GM18951 (cell line): ENCODE data around the gene MYO1C.
"Not testable (repeated sequence)": the region's sequence is repeated elsewhere in the genome, so short reads cannot be mapped to it uniquely, and the experiment has no call there.

ENCODE experiments used
- POLR2A ChIP-seq: IDR thresholded peaks from 4 replicates; pipeline ENCODE4 v1.6.1; 2011; ENCODE audit warnings: mild to moderate bottlenecking; ENCODE audit not compliant: insufficient read length, insufficient read depth; ENCODE audit errors: extremely low read depth
- in situ Hi-C: fragments of 300-500 bp; cut with MboI; formaldehyde crosslinking; loops from one replicate; pipeline ENCODE4 v1.12.0; 2022; ENCODE audit warnings: low sequenced_read_pairs, mixed read lengths, inconsistent platforms; ENCODE audit not compliant: unreplicated experiment

Gene MYO1C

DNA sequence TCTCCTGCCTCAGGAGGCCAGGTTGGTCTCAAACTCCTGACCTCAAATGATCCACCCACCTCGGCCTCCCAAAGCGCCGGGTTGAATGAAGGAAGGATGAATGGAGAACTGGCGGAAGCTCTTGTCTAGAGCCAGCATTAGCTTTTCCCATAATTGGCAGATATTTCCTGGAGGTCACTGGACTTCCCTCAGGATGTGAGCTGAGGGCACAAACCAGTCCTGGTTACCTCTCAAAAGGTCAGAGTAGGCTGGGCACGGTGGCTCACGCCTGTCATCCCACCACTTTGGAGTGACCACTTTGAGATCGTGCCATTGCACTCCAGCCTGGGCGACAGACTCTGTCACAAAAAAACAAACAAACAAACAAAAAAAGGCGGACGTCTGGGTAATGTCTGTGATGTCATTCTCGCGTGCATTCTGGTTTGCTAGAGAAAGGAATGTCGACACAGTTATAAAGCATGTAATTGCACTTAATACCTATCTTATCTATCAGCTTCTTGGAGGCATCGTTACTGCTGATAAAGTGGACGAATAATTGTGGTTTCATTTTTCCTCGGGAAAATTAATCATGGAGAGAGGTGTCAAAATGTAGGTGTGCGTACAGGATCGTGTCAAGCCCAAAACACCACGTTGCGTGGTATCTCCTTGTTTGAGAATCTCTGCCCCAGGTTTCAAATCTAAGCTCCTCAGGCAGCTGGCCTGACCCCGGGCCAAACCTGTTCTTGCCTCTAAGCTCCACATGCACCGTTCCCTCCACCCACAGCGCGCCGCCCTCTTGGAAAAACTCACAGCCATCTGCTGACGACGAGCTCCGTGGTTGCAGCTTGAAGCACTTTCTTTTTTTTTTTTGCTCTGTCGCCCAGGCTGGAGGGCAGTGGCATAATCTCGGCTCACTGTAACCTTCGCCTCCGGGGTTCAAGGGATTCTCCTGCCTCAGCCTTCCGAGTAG lies 30.0 kb downstream of the MYO1C start:
- in situ Hi-C loops: no loop called here
- no peak for TF ChIP-seq POLR2A

DNA sequence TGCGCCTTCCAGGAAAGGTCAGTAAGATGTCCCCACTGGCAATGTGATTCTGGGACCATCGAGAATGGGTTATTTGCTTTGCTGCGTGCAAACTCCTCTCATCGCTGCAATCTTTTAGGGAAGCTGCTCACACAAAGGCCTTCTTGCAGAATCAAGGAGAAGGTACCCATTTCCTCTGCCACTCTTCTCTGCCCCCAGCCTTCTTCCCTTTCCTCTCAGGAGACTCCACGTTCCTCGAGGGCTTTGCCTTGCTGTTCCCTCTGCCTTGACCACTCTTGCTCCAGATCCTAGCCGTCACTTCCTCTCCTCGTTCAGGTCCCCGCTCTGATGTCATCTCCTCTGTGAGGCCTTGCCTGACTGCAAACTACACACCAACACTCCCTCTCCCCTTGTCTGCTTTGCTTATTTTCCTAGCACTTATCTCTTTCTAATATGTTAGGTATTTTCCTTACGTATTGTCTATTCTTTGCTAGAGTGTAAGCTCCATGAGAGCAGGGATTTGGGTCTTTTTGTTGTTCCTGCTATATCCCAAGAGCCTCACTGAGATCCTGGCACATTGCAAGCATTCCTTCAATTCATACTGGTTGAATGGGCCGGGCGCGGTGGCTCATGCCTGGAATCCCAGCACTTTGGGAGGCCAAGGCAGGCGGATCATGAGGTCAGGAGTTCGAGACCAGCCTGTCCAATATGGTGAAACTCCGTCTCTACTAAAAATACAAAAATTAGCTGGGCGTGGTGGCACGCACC lies 31.1 kb downstream of the MYO1C start:
- in situ Hi-C loops: no loop called here
- TF ChIP-seq POLR2A: no peak

- in situ Hi-C loops: no loop called here
Measured at GRCh38 chr17:1460233-1460632, 32.3 kb downstream of the MYO1C start.

GRCh38 chr17:1455797-1456599 lies 36.5 kb downstream of the MYO1C start, which contains the start of gene CRK:
CRK (minus strand) TSS chr17:1456232; CDS start chr17:1456117, 115 bp downstream.
- in situ Hi-C loops: no loop called here
- peak; percentile 96 for TF ChIP-seq POLR2A

More at GRCh38 chr17:1460233-1460632, 32.3 kb downstream of the MYO1C start:
- TF ChIP-seq POLR2A: no peak

- in situ Hi-C loops: no loop called here
- TF ChIP-seq POLR2A: no peak
Measured at GRCh38 chr17:1455291-1455796, 37.1 kb downstream of the MYO1C start.

- in situ Hi-C loops: no loop called here
- no peak for TF ChIP-seq POLR2A
Measured at GRCh38 chr17:1454541-1454940, 37.9 kb downstream of the MYO1C start.

GRCh38 chr17:1453694-1454093 lies 38.8 kb downstream of the MYO1C start:
- in situ Hi-C loops: not testable (repeated sequence)

DNA sequence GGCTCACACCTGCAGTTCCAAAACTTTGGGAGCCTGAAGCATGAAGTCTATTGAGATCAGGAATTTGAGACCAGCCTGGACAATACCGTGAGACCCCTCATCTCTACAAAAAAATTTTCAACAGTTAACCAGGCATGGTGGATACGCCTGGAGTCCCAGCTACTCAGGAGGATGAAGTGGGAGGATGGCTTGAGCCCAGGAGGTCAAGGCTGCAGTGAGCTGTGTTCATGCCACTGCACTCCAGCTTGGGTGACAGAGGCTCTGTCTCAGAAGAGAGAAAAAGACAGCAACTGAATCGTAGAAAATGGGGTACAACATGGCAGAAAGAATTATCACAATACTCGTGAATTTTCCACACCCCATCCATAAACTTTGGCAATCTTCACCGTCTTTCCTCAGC lies 39.6 kb downstream of the MYO1C start:
- in situ Hi-C loops: no loop called here
- TF ChIP-seq POLR2A: no peak

DNA sequence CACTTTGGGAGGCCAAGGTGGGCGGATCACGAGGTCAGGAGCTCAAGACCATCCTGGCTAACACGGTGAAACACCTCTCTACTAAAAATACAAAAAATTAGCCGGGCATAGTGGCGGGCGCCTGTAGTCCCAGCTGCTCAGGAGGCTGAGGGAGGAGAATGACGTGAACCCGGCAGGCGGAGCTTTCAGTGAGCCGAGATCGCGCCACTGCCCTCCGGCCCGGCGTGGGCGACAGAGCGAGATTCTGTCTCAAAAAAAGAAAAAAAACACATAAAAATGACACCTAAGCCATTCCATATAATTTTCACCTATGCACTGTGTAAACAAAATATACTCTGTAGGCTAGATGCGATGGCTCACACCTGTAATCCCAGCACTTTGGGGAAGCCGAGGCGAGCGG lies 42.2 kb downstream of the MYO1C start:
- in situ Hi-C loops: not testable (repeated sequence)

- in situ Hi-C loops: no loop called here
- no peak for TF ChIP-seq POLR2A
Measured at GRCh38 chr17:1449412-1449967, 43.0 kb downstream of the MYO1C start.

DNA sequence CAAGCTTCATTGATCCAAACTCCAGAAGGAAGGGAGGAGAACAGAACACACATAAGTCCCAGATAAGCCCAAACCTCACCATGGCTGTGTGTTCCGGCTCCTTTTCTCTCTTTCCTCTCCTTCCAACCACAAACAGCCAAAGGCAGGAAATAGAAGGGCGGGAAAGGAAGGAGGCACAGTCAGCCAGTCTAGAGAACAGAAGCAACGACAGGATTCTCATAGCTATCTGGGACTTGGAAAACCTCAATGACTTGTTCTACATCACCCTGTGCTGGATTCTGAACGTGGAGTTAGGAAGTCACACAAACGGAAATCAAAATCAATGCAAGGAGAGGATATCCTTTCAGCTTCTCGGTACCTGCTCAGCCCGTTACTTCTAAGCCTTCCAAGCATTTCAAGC lies 45.4 kb downstream of the MYO1C start:
- in situ Hi-C loops: no loop called here

DNA sequence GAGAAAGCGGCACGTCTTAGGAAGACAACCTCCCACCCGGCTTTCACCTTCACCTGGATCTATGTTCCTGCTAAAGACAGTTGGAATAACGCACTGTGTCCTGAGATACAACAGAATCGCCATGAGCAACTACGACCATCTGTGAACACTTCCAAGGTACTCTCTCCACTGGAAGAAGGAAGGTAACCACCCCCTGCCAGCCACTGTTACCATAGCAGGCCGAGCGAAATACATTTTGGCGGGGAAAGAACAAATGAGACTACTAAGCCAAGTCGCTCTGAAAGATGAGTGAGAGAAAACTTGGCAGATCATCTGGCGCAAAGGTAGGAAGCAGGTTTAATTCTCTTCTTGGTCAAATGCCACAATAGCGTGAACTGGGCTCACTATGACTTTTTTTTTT lies 46.3 kb downstream of the MYO1C start:
- TF ChIP-seq POLR2A: no peak
- in situ Hi-C loops: no loop called here

More for the DNA sequence above, 45.4 kb downstream of the MYO1C start:
- TF ChIP-seq POLR2A: no peak

GRCh38 chr17:1445695-1446094 lies 46.8 kb downstream of the MYO1C start:
- in situ Hi-C loops: not testable (repeated sequence)

DNA sequence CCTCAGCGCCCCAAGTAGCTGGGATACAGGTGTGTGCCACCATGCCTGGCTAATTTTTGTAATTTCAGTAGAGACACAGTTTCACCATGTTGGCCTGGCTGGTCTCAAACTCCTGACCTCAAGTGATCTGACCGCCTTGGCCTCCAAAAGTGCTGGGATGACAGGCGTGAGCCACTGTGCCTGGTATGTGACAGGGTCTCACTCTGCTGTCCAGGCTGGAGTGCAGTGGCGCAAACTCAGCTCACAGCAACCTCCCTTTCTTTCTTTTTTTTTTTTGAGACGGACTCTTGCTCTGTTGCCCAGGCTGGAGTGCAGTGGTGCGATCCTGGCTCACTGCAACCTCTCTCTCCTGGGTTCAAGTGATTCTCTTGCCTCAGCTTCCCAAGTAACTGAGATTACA lies 49.8 kb downstream of the MYO1C start:
- in situ Hi-C loops: not testable (repeated sequence)
